SK-N-SH (cell line): ENCODE measurements around the gene MAP2K3. TPM values are rescaled to one million over a fixed set of nuclear protein-coding genes. Genes with fewer than 3 reads are reported as not detected.

Source experiments
- CTCF ChIA-PET: fragments of 300-600, 350-600 bp; formaldehyde crosslinking; extraction: SDS; loops from one replicate; lab custom pipeline; 2021; lab: Yijun Ruan, JAX
- POLR2A ChIA-PET: fragments of 350-600 bp; sonication (Branson Sonifier 250); formaldehyde crosslinking; extraction: SDS; loops from one replicate; lab custom pipeline; 2020; ENCODE audit warnings: antibody characterized with exemption, inconsistent platforms; lab: Yijun Ruan, JAX
- DNase-seq: peaks from one replicate; pipeline ENCODE4 v3.0.0; 2012
- H2AFZ ChIP-seq: fragments of 200-600 bp; sonication (generic); 2 replicates; pipeline ENCODE4 v1.8.1; 2016; ENCODE audit warnings: antibody characterized with exemption, mild to moderate bottlenecking, low read depth
- H3F3A ChIP-seq: fragments of 200-600 bp; sonication (generic); replicated peaks from 2 replicates; pipeline ENCODE3; 2016; ENCODE audit warnings: antibody characterized with exemption, mild to moderate bottlenecking; ENCODE audit not compliant: insufficient read depth
- H3K27ac ChIP-seq, 2 experiments: fragments of 200-500 bp in 1 of 2; fragments of 200-600 bp in 1 of 2; sonication (Bioruptor generic) in 1 of 2; sonication (generic), shearing (Covaris generic) in 1 of 2; 2 replicates each; pipeline versions ENCODE4 v1.5.1 to v1.6.1; 2014 to 2016; ENCODE audit warnings: low read depth in 2 of 2, inconsistent platforms in 1 of 2, low read length in 1 of 2, mild to moderate bottlenecking in 1 of 2, mixed read lengths in 1 of 2
- H3K27me3 ChIP-seq: fragments of 200-600 bp; sonication (generic), shearing (Covaris generic); 2 replicates; pipeline ENCODE4 v1.6.1; 2016; ENCODE audit warnings: mixed run types; ENCODE audit not compliant: insufficient read depth
- H3K36me3 ChIP-seq, 2 experiments: fragments of 200-500 bp in 1 of 2; fragments of 200-600 bp in 1 of 2; sonication (Bioruptor generic) in 1 of 2; sonication (generic) in 1 of 2; replicated peaks in 1 of 2; 2 replicates each; pipeline versions ENCODE3 to v1.5.1; 2014 to 2016; ENCODE audit warnings: low read length in 1 of 2, mild to moderate bottlenecking in 1 of 2; ENCODE audit not compliant: insufficient read depth in 2 of 2, control insufficient read depth in 1 of 2
- H3K4me1 ChIP-seq, 2 experiments: fragments of 200-500 bp in 1 of 2; fragments of 200-600 bp in 1 of 2; sonication (Bioruptor generic) in 1 of 2; sonication (generic), shearing (Covaris generic) in 1 of 2; 2 replicates each; pipeline versions ENCODE4 v1.5.1 to v1.6.1; 2014 to 2016; ENCODE audit warnings: low read depth in 1 of 2, low read length in 1 of 2, mixed run types in 1 of 2; ENCODE audit not compliant: insufficient read depth in 2 of 2, control insufficient read depth in 1 of 2
- H3K4me2 ChIP-seq: fragments of 200-600 bp; sonication (generic), shearing (Covaris generic); 2 replicates; pipeline ENCODE4 v1.6.1; 2017; ENCODE audit warnings: mixed run types
- H3K4me3 ChIP-seq, 2 experiments: fragments of 200-500 bp in 1 of 2; fragments of 200-600 bp in 1 of 2; sonication (Bioruptor generic) in 1 of 2; sonication (generic), shearing (Covaris generic) in 1 of 2; 2 replicates each; pipeline versions ENCODE4 v1.5.1 to v1.8.1; 2014 to 2016; ENCODE audit warnings: low read depth in 2 of 2, inconsistent platforms in 1 of 2, low read length in 1 of 2, mild to moderate bottlenecking in 1 of 2, mixed read lengths in 1 of 2, moderate library complexity in 1 of 2
- H3K79me2 ChIP-seq: fragments of 200-600 bp; sonication (generic); 2 replicates; pipeline ENCODE4 v1.8.1; 2017; ENCODE audit warnings: mild to moderate bottlenecking; ENCODE audit not compliant: insufficient read depth
- H3K9ac ChIP-seq: fragments of 200-600 bp; sonication (generic); 2 replicates; pipeline ENCODE4 v1.6.1; 2017; ENCODE audit warnings: mixed run types
- H3K9me2 ChIP-seq: fragments of 200-600 bp; sonication (generic); 2 replicates; pipeline ENCODE4 v1.6.1; 2017; ENCODE audit warnings: mixed run types
- H3K9me3 ChIP-seq: fragments of 200-600 bp; sonication (generic); 2 replicates; pipeline ENCODE4 v1.6.1; 2017; ENCODE audit warnings: mixed run types, mild to moderate bottlenecking, moderate library complexity
- H4K20me1 ChIP-seq: fragments of 200-600 bp; sonication (generic); 2 replicates; pipeline ENCODE4 v1.6.1; 2017; ENCODE audit warnings: mild to moderate bottlenecking, mixed run types; ENCODE audit not compliant: insufficient read depth
- ELF1 ChIP-seq: IDR thresholded peaks from 2 replicates; pipeline ENCODE4 v1.4.0; 2012
- EZH2phosphoT487 ChIP-seq: fragments of 200-600 bp; sonication (generic); IDR thresholded peaks from 2 replicates; pipeline ENCODE4 v1.6.1; 2017; ENCODE audit warnings: low read depth, mixed run types, mild to moderate bottlenecking, antibody characterized with exemption, moderate library complexity, borderline replicate concordance
- FOXM1 ChIP-seq: IDR thresholded peaks from 2 replicates; pipeline ENCODE4 v1.4.0; 2012; ENCODE audit warnings: low read depth, mild to moderate bottlenecking
- GABPA ChIP-seq: IDR thresholded peaks from 2 replicates; pipeline ENCODE4 v1.4.0; 2012; ENCODE audit warnings: low read depth, mild to moderate bottlenecking
- GATA2 ChIP-seq: sonication (generic); formaldehyde crosslinking; IDR thresholded peaks from 2 replicates; pipeline ENCODE4 v1.5.0; 2020; ENCODE audit warnings: mild to moderate bottlenecking, missing genetic modification reagents
- IRF3 ChIP-seq: fragments of 150-350 bp; IDR thresholded peaks from 2 replicates; pipeline ENCODE4 v1.6.1; 2016; ENCODE audit warnings: mild to moderate bottlenecking, low read depth, low read length
- MEF2A ChIP-seq: IDR thresholded peaks from 2 replicates; pipeline ENCODE4 v1.4.0; 2012; ENCODE audit warnings: low read depth, borderline replicate concordance
- NFIC ChIP-seq: IDR thresholded peaks from 2 replicates; pipeline ENCODE4 v1.4.0; 2012; ENCODE audit warnings: borderline replicate concordance
- NRF1 ChIP-seq: IDR thresholded peaks from 2 replicates; pipeline ENCODE4 v1.6.1; 2012; ENCODE audit warnings: low read depth, mild to moderate bottlenecking, low read length
- POLR2AphosphoS5 ChIP-seq: IDR thresholded peaks from 2 replicates; pipeline ENCODE4 v1.6.1; 2012; ENCODE audit warnings: low read depth, low read length
- RCOR1 ChIP-seq: fragments of 150-350 bp; IDR thresholded peaks from 2 replicates; pipeline ENCODE4 v1.6.1; 2017; ENCODE audit warnings: antibody characterized with exemption, low read length
- RFX5 ChIP-seq: IDR thresholded peaks from 2 replicates; pipeline ENCODE4 v1.6.1; 2012; ENCODE audit warnings: mild to moderate bottlenecking, improper control_type of control experiment, low read length
- SMC3 ChIP-seq: IDR thresholded peaks from 2 replicates; pipeline ENCODE4 v1.6.1; 2012; ENCODE audit warnings: low read depth, low read length, improper control_type of control experiment
- TEAD4 ChIP-seq: IDR thresholded peaks from 2 replicates; pipeline ENCODE4 v1.4.0; 2012; ENCODE audit warnings: mild to moderate bottlenecking, borderline replicate concordance; ENCODE audit not compliant: insufficient read depth
- USF2 ChIP-seq: fragments of 150-350 bp; IDR thresholded peaks from 2 replicates; pipeline ENCODE4 v1.6.1; 2017; ENCODE audit warnings: antibody characterized with exemption, low read length, low read depth, borderline replicate concordance
- YY1 ChIP-seq: IDR thresholded peaks from 2 replicates; pipeline ENCODE4 v1.4.0; 2012; ENCODE audit warnings: low read depth, mild to moderate bottlenecking
- WGBS: methylation state at CpG from one replicate; pipeline ENCODE4 v1.1.6; 2017; ENCODE audit warnings: low lambda C conversion rate; 5-methylcytosine and 5-hydroxymethylcytosine counted together
- polyA plus RNA-seq, 3 experiments: library from polyadenylated mRNA; depleted of rRNA; stranded (reverse); fragments of >200 nt; gene quantifications; 2 replicates each; pipeline ENCODE4 v1.2.3, GENCODE V29; 2012
- TF ChIP-seq, protein P1 (sequence below): IDR thresholded peaks from 2 replicates; pipeline ENCODE4 v1.4.0; 2012; ENCODE audit warnings: low read depth, borderline replicate concordance

Gene MAP2K3
- polyA plus RNA-seq, 1 of the 3 experiments (the other 2 are of a cell fraction), result 30.0 TPM

- H3K4me2 ChIP-seq, result peak overlapping the region; percentile 88
- TF ChIP-seq ELF1 (no peak), POLR2AphosphoS5 (no peak), TEAD4 (no peak), USF2 (no peak), RFX5 (no peak), FOXM1 (no peak), GABPA (no peak), NFIC (no peak), NRF1 (no peak), YY1 (no peak), MEF2A (no peak), RCOR1 (no peak), GATA2 (CRISPR knock-in tag) (no peak), SMC3 (no peak), IRF3 (no peak), EZH2phosphoT487 (no peak)
- TF ChIP-seq, protein P1, sequence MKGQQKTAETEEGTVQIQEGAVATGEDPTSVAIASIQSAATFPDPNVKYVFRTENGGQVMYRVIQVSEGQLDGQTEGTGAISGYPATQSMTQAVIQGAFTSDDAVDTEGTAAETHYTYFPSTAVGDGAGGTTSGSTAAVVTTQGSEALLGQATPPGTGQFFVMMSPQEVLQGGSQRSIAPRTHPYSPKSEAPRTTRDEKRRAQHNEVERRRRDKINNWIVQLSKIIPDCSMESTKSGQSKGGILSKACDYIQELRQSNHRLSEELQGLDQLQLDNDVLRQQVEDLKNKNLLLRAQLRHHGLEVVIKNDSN, result no peak
- H3K9me2 ChIP-seq, result no peaks in the 10 kb centered on the region
- ChIA-PET CTCF (interaction anchor here (1.1 to 1.4 kb wide), 5 partner anchors 13 to 261 kb away, joined by 3 to 5 read pairs (median 3); no protein-coding TSS in a partner anchor), POLR2A (interaction anchor here (0.7 kb wide), 1 partner anchor 125 kb away, joined by 3 read pairs; no protein-coding TSS in a partner anchor)
- no peaks in the 10 kb centered on the region for H3K9me3 ChIP-seq
- H3K27ac ChIP-seq, result no peak overlapping the region
- no peaks in the 10 kb centered on the region for H3K79me2 ChIP-seq
- peak overlapping the region; percentile 42; the same call in 1 of the 2 replicates for H3K9ac ChIP-seq
- 42% methylated on average over 12 of the region's 12 CpGs for WGBS
- DNase-seq, result no peak
- H3K27me3 ChIP-seq, result no peaks in the 10 kb centered on the region
- H4K20me1 ChIP-seq, result no peaks in the 10 kb centered on the region
- H3K4me1 ChIP-seq, result peaks cover 0 to 8% of the 10 kb centered on the region in 2 experiments; a peak in 1 of 4 replicates
- 0 out of 2 replicates have a peak overlapping the region, but pooled peaks have one; percentile 25 for H2AFZ ChIP-seq
- H3F3A ChIP-seq, result no peaks in the 10 kb centered on the region
- peak overlapping the region; percentile 60 to 65 for H3K4me3 ChIP-seq
- H3K36me3 ChIP-seq, result no peaks in the 10 kb centered on the region
These were observed 32.2 kb upstream of the MAP2K3 start for GRCh38 chr17:21252289-21252795.
